ENCODE measurements around the gene SPOCK3.

GRCh38 chr4:166700592-166700991 is 533.7 kb downstream of the SPOCK3 start:
- TF ChIP-seq REST (IDR thresholded peaks at IDR 0.05) (no peak), USF2 (IDR thresholded peaks at IDR 0.05) (no peak), CTCF (IDR thresholded peaks at IDR 0.05) (no peak), BHLHE40 (IDR thresholded peaks at IDR 0.05; ENCODE audit: low read depth, low read length) (no peak), E2F6 (IDR thresholded peaks at IDR 0.05; ENCODE audit: borderline replicate concordance, low read depth) (no peak), KDM5A (IDR thresholded peaks at IDR 0.05) (no peak), MYC (IDR thresholded peaks at IDR 0.05; ENCODE audit: borderline replicate concordance, low read length) (no peak), HOXB13 (CRISPR knock-in tag; IDR thresholded peaks at IDR 0.05; ENCODE audit: low read depth) (no peak), RAD21 (conservative IDR thresholded peaks at IDR 0.05 in 1 of 2, IDR thresholded peaks at IDR 0.05 in 1 of 2) (no peak)
